ENCODE data around the gene IQSEC2. TPM values are rescaled to one million over a fixed set of nuclear protein-coding genes. Genes with fewer than 3 reads are reported as not detected.
A peak's percentile ranks its signal among the peaks of the same experiment; 100 is the strongest.

Gene IQSEC2
- total RNA-seq, 1 experiment from 2014 or later: 19.8 TPM

- no peak overlapping the region for H3K4me3 Mint-ChIP-seq (ENCODE audit: unreplicated experiment)
- H3K27me3 Mint-ChIP-seq (ENCODE audit: insufficient read depth, unreplicated experiment): peaks cover 30% of the 10 kb centered on the region
- no peaks in the 10 kb centered on the region for H3K9me3 Mint-ChIP-seq (ENCODE audit: unreplicated experiment)
- POLR2A ChIA-PET: interaction anchor here (0.6 to 1.7 kb wide), 5 partner anchors 10 to 54 kb away, joined by 3 to 5 read pairs (median 3); no protein-coding TSS in a partner anchor
- no peak for DNase-seq (ENCODE audit: unreplicated experiment)
- BruUV-seq (replicated peaks): no TSS peak
- intact Hi-C loops (cut with micrococcal nuclease): no loop called here
- TF ChIP-seq, protein P1, sequence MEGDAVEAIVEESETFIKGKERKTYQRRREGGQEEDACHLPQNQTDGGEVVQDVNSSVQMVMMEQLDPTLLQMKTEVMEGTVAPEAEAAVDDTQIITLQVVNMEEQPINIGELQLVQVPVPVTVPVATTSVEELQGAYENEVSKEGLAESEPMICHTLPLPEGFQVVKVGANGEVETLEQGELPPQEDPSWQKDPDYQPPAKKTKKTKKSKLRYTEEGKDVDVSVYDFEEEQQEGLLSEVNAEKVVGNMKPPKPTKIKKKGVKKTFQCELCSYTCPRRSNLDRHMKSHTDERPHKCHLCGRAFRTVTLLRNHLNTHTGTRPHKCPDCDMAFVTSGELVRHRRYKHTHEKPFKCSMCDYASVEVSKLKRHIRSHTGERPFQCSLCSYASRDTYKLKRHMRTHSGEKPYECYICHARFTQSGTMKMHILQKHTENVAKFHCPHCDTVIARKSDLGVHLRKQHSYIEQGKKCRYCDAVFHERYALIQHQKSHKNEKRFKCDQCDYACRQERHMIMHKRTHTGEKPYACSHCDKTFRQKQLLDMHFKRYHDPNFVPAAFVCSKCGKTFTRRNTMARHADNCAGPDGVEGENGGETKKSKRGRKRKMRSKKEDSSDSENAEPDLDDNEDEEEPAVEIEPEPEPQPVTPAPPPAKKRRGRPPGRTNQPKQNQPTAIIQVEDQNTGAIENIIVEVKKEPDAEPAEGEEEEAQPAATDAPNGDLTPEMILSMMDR (IDR thresholded peaks at IDR 0.05; ENCODE audit: unreplicated experiment): no peak
- H3K36me3 Mint-ChIP-seq (ENCODE audit: insufficient read depth, unreplicated experiment): peaks cover 6% of the 10 kb centered on the region
- H3K4me1 Mint-ChIP-seq (ENCODE audit: insufficient read depth, unreplicated experiment): peaks cover 7% of the 10 kb centered on the region
- CTCF ChIA-PET: interaction anchor here (0.6 to 1.6 kb wide), 6 partner anchors 31 to 291 kb away, joined by 3 to 9 read pairs (median 4); no protein-coding TSS in a partner anchor
- H3K27ac Mint-ChIP-seq (ENCODE audit: low read depth, unreplicated experiment): peak overlapping the region; percentile 36
Observed at GRCh38 chrX:53253293-53254020, 27.9 kb downstream of the IQSEC2 start.

GRCh38 chrX:53251307-53251706 is 30.1 kb downstream of the IQSEC2 start:
- H3K4me3 Mint-ChIP-seq (ENCODE audit: unreplicated experiment): no peak overlapping the region
- TF ChIP-seq, protein P1 (IDR thresholded peaks at IDR 0.05; ENCODE audit: unreplicated experiment): no peak
- no TSS peak for BruUV-seq (replicated peaks)
- peaks cover 25% of the 10 kb centered on the region for H3K27me3 Mint-ChIP-seq (ENCODE audit: insufficient read depth, unreplicated experiment)
- intact Hi-C loops (cut with micrococcal nuclease): no loop called here
- ChIA-PET POLR2A (no interaction called here), CTCF (interaction anchor here (0.7 kb wide), 1 partner anchor 31 kb away, joined by 4 read pairs; no protein-coding TSS in a partner anchor)
- no peaks in the 10 kb centered on the region for H3K9me3 Mint-ChIP-seq (ENCODE audit: unreplicated experiment)
- DNase-seq (ENCODE audit: unreplicated experiment): no peak
- peaks cover 7% of the 10 kb centered on the region for H3K4me1 Mint-ChIP-seq (ENCODE audit: insufficient read depth, unreplicated experiment)
- H3K27ac Mint-ChIP-seq (ENCODE audit: low read depth, unreplicated experiment): no peak overlapping the region
- peaks cover 6% of the 10 kb centered on the region for H3K36me3 Mint-ChIP-seq (ENCODE audit: insufficient read depth, unreplicated experiment)

- Mint-ChIP-seq H3K36me3 (ENCODE audit: insufficient read depth, unreplicated experiment) (peaks cover 6% of the 10 kb centered on the region), H3K4me1 (ENCODE audit: insufficient read depth, unreplicated experiment) (peaks cover 7% of the 10 kb centered on the region), H3K9me3 (ENCODE audit: unreplicated experiment) (no peaks in the 10 kb centered on the region), H3K4me3 (ENCODE audit: unreplicated experiment) (no peak overlapping the region), H3K27ac (ENCODE audit: low read depth, unreplicated experiment) (no peak overlapping the region), H3K27me3 (ENCODE audit: insufficient read depth, unreplicated experiment) (peaks cover 32% of the 10 kb centered on the region)
- intact Hi-C loops (cut with micrococcal nuclease): no loop called here
- TF ChIP-seq, protein P1 (IDR thresholded peaks at IDR 0.05; ENCODE audit: unreplicated experiment): no peak
- CTCF ChIA-PET: interaction anchor here (0.7 to 1.2 kb wide), 5 partner anchors 9 to 319 kb away, joined by 3 to 7 read pairs (median 4); no protein-coding TSS in a partner anchor
- no TSS peak for BruUV-seq (replicated peaks)
- DNase-seq (ENCODE audit: unreplicated experiment): no peak
- POLR2A ChIA-PET: no interaction called here
Observed at GRCh38 chrX:53250556-53250955, 30.8 kb downstream of the IQSEC2 start.

DNA sequence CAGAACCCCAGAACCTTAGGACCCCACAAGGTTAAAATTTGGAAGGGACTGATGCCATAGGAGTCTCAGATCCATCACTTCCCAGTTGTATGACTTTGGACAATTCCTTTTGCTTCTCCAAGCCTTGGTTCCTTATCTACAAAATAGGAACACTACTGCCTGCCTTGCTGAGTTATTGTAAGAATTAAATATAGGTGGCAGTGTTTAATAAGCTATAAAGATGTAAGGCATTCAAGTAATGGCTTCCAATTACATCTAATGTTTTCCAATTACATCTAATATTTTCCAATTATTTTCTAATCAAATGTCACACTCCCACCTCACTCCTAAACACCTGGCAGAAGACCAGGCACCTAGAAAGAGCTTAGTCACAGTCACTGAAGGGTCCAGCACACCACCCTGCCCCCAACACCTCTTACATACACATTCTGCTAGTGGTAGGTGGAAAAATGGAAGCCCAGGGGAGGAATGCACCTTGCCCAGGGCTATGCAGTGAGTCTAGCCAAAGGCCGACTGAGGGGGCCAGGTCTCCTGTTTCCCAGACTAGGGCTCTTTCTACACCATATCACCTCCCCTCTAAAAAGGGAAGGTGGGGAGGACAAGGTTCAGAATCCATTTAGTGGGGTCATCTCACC is 31.9 kb downstream of the IQSEC2 start:
- Mint-ChIP-seq H3K27ac (ENCODE audit: low read depth, unreplicated experiment) (no peak overlapping the region), H3K4me3 (ENCODE audit: unreplicated experiment) (no peak overlapping the region), H3K4me1 (ENCODE audit: insufficient read depth, unreplicated experiment) (peaks cover 7% of the 10 kb centered on the region), H3K27me3 (ENCODE audit: insufficient read depth, unreplicated experiment) (peaks cover 35% of the 10 kb centered on the region), H3K36me3 (ENCODE audit: insufficient read depth, unreplicated experiment) (peaks cover 6% of the 10 kb centered on the region), H3K9me3 (ENCODE audit: unreplicated experiment) (no peaks in the 10 kb centered on the region)
- TF ChIP-seq, protein P1 (IDR thresholded peaks at IDR 0.05; ENCODE audit: unreplicated experiment): no peak
- ChIA-PET CTCF (interaction anchor here (0.7 to 1.9 kb wide), 9 partner anchors 10 to 318 kb away, joined by 3 to 7 read pairs (median 3); no protein-coding TSS in a partner anchor), POLR2A (no interaction called here)
- intact Hi-C loops (cut with micrococcal nuclease): loop anchor here (1.0 to 5.0 kb wide), 3 partner anchors 31 to 188 kb away; partner anchors contain the start of gene IQSEC2
- no peak for DNase-seq (ENCODE audit: unreplicated experiment)
- BruUV-seq (replicated peaks): no TSS peak

Data from MCF 10A (cell line).